ENCODE data around the gene PSMC4. TPM values are rescaled to one million over a fixed set of nuclear protein-coding genes. Genes with fewer than 3 reads are reported as not detected.
A peak's percentile ranks its signal among the peaks of the same experiment; 100 is the strongest.

The PSMC4 gene
- 10 to 100 TPM; 74.4 to 97.9 (median 90.0) TPM for total RNA-seq

- DNase-seq: peak; percentile 97 to 99 (median 99)
- peaks cover 0 to 20% (median 9%) of the 10 kb centered on the region in 4 donors for H3K4me1 ChIP-seq
- H3K4me3 ChIP-seq: peak within 1 kb of the TSS; percentile 60 to 84 (median 68)
- peaks cover 0 to 33% (median 0%) of the 10 kb centered on the region in 3 donors for H3K36me3 ChIP-seq
- H3K27ac ChIP-seq: peak within 1 kb of the TSS; percentile 88 to 94 (median 93)
- TF ChIP-seq, protein P1, sequence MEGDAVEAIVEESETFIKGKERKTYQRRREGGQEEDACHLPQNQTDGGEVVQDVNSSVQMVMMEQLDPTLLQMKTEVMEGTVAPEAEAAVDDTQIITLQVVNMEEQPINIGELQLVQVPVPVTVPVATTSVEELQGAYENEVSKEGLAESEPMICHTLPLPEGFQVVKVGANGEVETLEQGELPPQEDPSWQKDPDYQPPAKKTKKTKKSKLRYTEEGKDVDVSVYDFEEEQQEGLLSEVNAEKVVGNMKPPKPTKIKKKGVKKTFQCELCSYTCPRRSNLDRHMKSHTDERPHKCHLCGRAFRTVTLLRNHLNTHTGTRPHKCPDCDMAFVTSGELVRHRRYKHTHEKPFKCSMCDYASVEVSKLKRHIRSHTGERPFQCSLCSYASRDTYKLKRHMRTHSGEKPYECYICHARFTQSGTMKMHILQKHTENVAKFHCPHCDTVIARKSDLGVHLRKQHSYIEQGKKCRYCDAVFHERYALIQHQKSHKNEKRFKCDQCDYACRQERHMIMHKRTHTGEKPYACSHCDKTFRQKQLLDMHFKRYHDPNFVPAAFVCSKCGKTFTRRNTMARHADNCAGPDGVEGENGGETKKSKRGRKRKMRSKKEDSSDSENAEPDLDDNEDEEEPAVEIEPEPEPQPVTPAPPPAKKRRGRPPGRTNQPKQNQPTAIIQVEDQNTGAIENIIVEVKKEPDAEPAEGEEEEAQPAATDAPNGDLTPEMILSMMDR (IDR thresholded peaks at IDR 0.05): peak; percentile 83 to 98 (median 94)
- TF ChIP-seq POLR2A (IDR thresholded peaks at IDR 0.05): peak; percentile 78 to 82
- no peaks in the 10 kb centered on the region for H3K9me3 ChIP-seq
- no peaks in the 10 kb centered on the region for H3K27me3 ChIP-seq
Observed at GRCh38 chr19:39970675-39971379, at the start of gene PSMC4. PSMC4 (plus strand) TSS chr19:39971165; CDS start chr19:39971203, 38 bp downstream.

DNA sequence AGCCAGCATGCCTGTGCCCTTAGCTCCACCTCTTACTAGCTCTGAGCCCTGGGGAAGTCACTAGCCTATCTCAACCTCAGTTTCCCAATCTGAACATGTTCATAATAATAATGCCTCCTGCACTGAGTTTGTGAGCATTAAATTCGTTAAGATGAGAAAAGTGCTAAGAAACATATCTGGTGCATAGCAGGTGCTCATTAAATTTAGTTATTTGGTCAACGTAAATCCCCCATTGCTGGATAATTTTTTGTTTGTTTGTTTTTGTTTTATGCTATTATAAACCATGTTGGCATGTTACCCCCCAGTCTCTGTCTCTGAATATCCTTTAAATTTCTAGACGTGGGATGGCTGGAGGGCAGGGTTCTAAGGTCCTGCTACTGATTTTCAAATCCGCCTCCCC lies 47.1 kb upstream of the PSMC4 start:
- Histone ChIP-seq H3K9me3 (no peaks in the 10 kb centered on the region), H3K27ac (no peak overlapping the region), H3K4me1 (no peaks in the 10 kb centered on the region), H3K36me3 (no peaks in the 10 kb centered on the region), H3K27me3 (no peaks in the 10 kb centered on the region), H3K4me3 (no peak overlapping the region)
- DNase-seq: no peak
- TF ChIP-seq POLR2A (IDR thresholded peaks at IDR 0.05): no peak
- TF ChIP-seq, protein P1 (IDR thresholded peaks at IDR 0.05): no peak

- H3K36me3 ChIP-seq: no peaks in the 10 kb centered on the region
- H3K4me1 ChIP-seq: no peaks in the 10 kb centered on the region
- TF ChIP-seq, protein P1 (IDR thresholded peaks at IDR 0.05): no peak
- no peak for TF ChIP-seq POLR2A (IDR thresholded peaks at IDR 0.05)
- no peak overlapping the region for H3K4me3 ChIP-seq
- no peak overlapping the region for H3K27ac ChIP-seq
- H3K27me3 ChIP-seq: no peaks in the 10 kb centered on the region
- H3K9me3 ChIP-seq: no peaks in the 10 kb centered on the region
- DNase-seq: peak in 1 of 3 donors; percentile 40
Observed at GRCh38 chr19:39924389-39924788, 46.6 kb upstream of the PSMC4 start.

DNA sequence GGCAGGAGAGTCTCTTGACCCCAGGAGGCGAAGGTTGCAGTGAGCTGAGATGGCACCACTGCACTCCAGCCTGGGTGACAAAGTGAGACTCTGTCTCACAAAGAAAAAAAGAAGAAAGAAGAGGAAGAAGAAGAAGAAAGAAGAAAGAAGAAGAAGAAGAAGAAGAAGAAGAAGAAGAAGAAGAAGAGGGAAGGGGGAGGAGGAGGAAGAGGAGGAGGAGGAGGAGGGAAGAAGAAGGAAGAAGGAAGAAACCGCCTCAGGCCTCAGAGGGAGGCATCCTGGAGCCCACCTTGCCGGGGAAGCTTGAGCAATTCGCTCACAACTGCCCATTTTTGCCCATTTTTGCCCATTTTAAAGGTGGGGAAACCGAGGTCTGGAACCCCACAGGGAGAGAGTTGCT lies 46.0 kb upstream of the PSMC4 start:
- Histone ChIP-seq H3K36me3 (no peaks in the 10 kb centered on the region), H3K4me3 (no peak overlapping the region), H3K27me3 (no peaks in the 10 kb centered on the region), H3K9me3 (no peaks in the 10 kb centered on the region), H3K27ac (no peak overlapping the region), H3K4me1 (no peaks in the 10 kb centered on the region)
- no peak for DNase-seq
- TF ChIP-seq, protein P1 (IDR thresholded peaks at IDR 0.05): no peak
- no peak for TF ChIP-seq POLR2A (IDR thresholded peaks at IDR 0.05)

- TF ChIP-seq, protein P1 (IDR thresholded peaks at IDR 0.05): no peak
- no peak for TF ChIP-seq POLR2A (IDR thresholded peaks at IDR 0.05)
Observed at GRCh38 chr19:39926170-39926760, 44.7 kb upstream of the PSMC4 start.

More at GRCh38 chr19:39926170-39926760, 44.7 kb upstream of the PSMC4 start:
- no peaks in the 10 kb centered on the region for H3K27me3 ChIP-seq
- H3K4me1 ChIP-seq: no peaks in the 10 kb centered on the region
- H3K36me3 ChIP-seq: no peaks in the 10 kb centered on the region
- H3K9me3 ChIP-seq: no peaks in the 10 kb centered on the region
- no peak overlapping the region for H3K4me3 ChIP-seq
- no peak overlapping the region for H3K27ac ChIP-seq
- no peak for DNase-seq
